ENCODE results near the gene MRPL44. TPM values are rescaled to one million over a fixed set of nuclear protein-coding genes. Genes with fewer than 3 reads are reported as not detected.

MRPL44 gene
- total RNA-seq, 4 donors from 2014 or later, result 19.6 to 27.5 (median 21.5) TPM

GRCh38 chr2:223916181-223916920 lies 40.9 kb upstream of the MRPL44 start:
- no peak for TF ChIP-seq POLR2A (IDR thresholded peaks at IDR 0.05)
- no peak for TF ChIP-seq CTCF (IDR thresholded peaks at IDR 0.05)
- WGBS, 2 donors, result 92 to 96% methylated on average over 8 of the region's 8 CpGs
- intact Hi-C loops (cut with DNase I; ENCODE audit: low total_unique reads), result no loop called here
- H3K4me3 ChIP-seq (ENCODE audit: low read depth, poor library complexity, severe bottlenecking), result no peak overlapping the region
- no peak for DNase-seq (ENCODE audit: low spot score in 2 of 2)

DNA sequence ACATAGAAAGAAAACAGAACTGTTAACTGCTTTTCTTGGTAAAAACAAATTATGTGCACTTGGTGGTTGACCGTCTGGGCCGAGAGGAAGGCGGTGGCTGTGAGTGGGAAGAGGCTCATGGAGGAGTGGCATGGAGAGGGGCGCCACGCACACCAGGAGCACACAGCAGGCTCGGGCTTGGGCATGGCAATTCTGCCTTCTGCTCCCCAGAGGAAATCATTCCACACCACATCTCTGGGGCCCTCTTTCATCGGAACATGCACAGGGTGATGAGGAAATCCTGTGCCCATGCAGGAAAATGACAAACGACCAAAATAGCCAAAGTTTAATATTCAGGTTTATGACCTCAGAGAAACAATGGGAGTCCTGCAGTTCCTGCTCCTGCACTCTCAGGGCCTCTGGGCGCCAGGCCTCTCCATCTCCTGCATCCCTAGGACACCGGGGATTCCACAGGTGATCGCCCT lies 38.6 kb upstream of the MRPL44 start:
- 81 to 82% methylated on average over 11 of the region's 11 CpGs for whole genome bisulfite sequencing, 2 donors
- intact Hi-C loops (cut with DNase I; ENCODE audit: low total_unique reads), result no loop called here

DNA sequence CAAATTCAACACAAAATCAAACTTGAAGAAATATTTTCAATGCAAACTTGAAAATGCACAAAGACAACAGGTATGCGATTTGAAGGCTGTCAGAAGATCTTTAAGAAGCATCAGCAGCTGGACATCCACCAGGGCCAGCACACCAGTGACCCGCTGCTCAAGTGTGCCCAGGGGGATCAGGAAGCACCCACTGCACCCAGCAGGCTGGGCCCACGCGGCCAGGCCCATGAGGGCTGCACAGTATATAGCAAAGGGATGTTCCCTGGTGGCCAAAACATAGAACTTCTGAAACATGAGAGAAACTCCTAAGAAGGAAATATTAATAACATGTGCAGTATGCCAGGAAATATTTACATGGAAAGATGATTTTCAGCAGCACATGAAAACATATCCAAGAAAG lies 37.2 kb upstream of the MRPL44 start:
- no peak overlapping the region for H3K4me3 ChIP-seq (ENCODE audit: low read depth, poor library complexity, severe bottlenecking)
- DNase-seq (ENCODE audit: low spot score in 2 of 2), result no peak
- intact Hi-C loops (cut with DNase I; ENCODE audit: low total_unique reads), result no loop called here
- 90 to 97% methylated on average over 4 of the region's 4 CpGs for WGBS, 2 donors
- TF ChIP-seq CTCF (IDR thresholded peaks at IDR 0.05) (no peak), POLR2A (IDR thresholded peaks at IDR 0.05) (no peak)

More for the DNA sequence above, 38.6 kb upstream of the MRPL44 start:
- TF ChIP-seq CTCF (IDR thresholded peaks at IDR 0.05), result no peak
- TF ChIP-seq POLR2A (IDR thresholded peaks at IDR 0.05), result no peak
- H3K4me3 ChIP-seq (ENCODE audit: low read depth, poor library complexity, severe bottlenecking), result no peak overlapping the region
- no peak for DNase-seq (ENCODE audit: low spot score in 2 of 2)

DNA sequence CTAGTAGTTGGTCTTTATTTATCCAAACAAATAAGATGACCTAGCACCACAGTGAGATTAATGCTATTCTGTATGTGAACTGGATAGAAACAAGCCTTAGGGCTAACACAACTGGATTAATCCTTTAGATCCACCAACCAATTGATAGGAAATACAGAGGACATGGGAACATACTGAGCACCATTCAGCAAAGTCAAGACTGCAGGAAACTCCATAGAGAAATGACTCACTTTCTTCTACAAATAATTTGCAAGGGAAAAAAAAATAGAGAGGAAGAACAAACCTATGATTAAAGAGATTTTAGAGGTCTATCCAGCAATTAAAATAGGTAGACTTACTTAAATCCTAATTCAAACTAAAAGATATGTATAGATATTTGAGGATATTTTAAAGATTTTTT lies 36.1 kb upstream of the MRPL44 start:
- TF ChIP-seq POLR2A (IDR thresholded peaks at IDR 0.05), result no peak
- TF ChIP-seq CTCF (IDR thresholded peaks at IDR 0.05), result no peak
- intact Hi-C loops (cut with DNase I; ENCODE audit: low total_unique reads), result no loop called here
- no peak overlapping the region for H3K4me3 ChIP-seq (ENCODE audit: low read depth, poor library complexity, severe bottlenecking)
- no peak for DNase-seq (ENCODE audit: low spot score in 2 of 2)

DNA sequence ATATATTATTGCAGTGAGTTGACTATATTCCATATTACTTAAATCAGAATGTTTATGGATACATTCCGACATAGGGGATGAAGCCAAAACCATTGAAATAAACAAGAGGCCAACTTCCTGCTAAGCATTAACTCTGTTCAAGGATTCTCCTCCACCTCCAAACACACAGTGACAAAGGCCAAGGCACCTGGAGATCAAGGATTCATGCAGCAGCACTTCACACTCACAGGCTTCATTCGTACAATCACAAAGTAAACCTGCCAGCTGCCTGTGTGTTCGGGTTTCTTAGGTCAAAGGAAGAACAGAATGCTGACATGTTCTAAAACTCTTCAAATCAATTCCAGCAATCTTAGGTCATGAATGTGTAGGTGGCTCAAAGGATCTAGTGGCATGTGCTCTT lies 35.0 kb upstream of the MRPL44 start:
- intact Hi-C loops (cut with DNase I; ENCODE audit: low total_unique reads), result no loop called here
- DNase-seq (ENCODE audit: low spot score in 2 of 2), result no peak
- H3K4me3 ChIP-seq (ENCODE audit: low read depth, poor library complexity, severe bottlenecking), result no peak overlapping the region
- no peak for TF ChIP-seq POLR2A (IDR thresholded peaks at IDR 0.05)
- no peak for TF ChIP-seq CTCF (IDR thresholded peaks at IDR 0.05)
- 80 to 93% methylated on average over 3 of the region's 3 CpGs for WGBS, 2 donors

DNA sequence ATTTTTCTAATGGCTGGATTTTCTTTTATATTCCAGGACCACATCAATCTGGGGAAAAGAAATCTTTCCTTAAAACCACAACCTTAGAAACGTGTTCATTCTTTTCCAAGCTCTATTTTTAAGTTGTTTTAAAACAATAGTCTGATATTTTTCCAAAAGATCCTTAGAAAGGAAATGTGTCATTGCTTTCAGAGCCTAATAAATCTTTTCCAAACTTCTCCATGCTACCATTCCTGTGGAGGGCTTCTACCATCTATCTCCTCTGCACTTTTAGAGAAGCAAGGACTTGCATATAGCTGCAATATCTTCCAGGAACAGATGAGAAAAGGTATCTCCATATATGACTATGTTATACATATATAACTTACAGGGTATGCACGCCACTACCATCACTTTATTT lies 33.3 kb upstream of the MRPL44 start:
- intact Hi-C loops (cut with DNase I; ENCODE audit: low total_unique reads), result no loop called here
- no peak for DNase-seq (ENCODE audit: low spot score in 2 of 2)
- WGBS, 2 donors, result 60 to 68% methylated on average over 2 of the region's 2 CpGs
- TF ChIP-seq CTCF (IDR thresholded peaks at IDR 0.05) (no peak), POLR2A (IDR thresholded peaks at IDR 0.05) (no peak)
- H3K4me3 ChIP-seq (ENCODE audit: low read depth, poor library complexity, severe bottlenecking), result no peak overlapping the region

Data from lower leg skin (tissue), 4 donors.